ENCODE measurements around the gene ATP1A4.

ATP1A4 gene

DNA sequence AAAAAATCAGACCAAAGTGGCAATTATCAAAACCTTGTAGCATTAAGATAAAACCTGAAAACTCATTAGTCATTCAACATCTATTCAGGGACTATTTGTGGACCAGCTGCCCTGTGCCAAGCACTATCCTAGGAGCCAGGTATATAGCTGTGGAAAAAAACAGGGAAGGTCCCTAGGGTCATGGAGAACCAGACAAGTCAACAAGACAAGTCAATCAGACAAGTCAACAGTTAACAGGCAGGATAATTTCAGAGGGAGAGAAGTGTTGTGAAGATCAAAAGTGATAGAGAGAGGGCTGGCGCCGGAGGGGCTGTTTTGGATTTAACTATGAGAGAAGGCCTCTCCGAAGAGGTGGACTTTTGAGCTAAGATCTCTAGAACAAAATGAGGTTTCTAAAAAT is 3.3 kb upstream of the ATP1A4 start:
- DNase-seq = no peak

DNA sequence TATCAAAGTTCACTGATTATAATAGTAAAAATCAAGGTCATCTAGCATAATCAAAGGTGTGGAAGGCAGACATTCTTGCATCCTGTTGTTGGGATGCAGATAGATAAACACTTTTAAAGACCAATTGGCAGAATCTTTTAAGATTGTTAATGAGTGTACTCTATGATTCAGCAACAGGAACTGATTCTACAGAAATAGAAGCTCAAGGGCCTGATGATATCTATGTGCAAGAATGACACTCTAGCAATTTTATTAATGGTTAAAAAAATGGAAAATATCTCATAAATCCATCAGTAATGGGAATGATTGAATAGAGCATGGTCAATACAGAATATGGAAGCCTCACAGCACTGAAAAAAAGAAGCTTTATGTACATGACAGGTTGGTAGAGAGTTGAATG is 2.2 kb upstream of the ATP1A4 start:
- DNase-seq = no peak

DNA sequence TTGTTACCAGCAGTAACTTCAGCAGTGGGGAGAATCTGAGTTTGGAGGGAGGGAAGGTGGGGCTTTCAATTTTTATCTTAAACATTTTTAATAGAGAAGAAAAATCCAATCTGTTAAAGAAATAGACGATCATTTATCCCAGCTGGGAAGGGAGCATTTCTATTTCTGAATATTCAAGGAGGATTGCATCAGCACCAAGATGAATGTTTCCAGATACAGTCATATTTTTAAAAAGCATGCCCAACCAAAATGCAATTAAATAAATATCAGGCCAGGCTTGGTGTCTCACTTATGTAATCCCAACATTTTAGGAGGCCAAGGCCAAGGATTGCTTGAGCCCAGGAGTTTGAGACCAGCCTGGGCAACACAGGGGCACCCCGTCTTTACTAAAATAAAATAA is 1.7 kb upstream of the ATP1A4 start:
- no peak for DNase-seq

DNA sequence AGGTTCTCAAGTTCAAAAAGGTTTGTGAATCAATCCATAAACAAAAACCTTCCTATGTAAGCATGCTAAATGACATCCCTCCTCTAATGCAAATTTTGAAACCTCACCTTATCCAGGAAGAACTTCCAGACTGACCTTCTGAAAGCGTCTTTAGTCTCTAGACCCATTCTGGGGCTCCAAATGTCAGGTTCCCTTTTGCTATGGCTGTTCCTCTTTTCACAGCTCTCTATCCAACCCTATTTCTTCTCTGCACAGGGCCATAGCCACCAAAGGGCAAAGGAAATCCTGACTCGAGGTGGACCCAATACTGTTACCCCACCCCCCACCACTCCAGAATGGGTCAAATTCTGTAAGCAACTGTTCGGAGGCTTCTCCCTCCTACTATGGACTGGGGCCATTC is 3.4 kb downstream of the ATP1A4 start:
- no peak for DNase-seq

DNA sequence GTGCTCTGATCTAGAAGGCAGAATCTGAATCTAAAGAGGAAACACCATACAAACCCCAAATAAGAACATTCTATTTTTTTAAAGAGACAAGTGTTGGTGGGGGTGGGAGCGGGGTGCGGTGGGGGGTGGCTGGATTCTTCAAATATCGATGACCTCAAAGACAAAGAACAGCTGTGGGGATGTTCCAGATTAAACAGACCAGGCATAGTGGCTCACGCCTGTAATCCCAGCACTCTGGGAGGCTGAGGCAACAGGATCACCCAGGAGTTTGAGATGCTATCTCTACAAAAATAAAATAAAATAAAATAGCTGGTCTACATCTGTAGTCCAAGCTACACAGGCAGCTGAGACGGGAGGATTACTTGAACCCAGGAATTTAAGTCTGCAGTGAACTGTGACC is 5.0 kb downstream of the ATP1A4 start:
- DNase-seq = no peak

DNA sequence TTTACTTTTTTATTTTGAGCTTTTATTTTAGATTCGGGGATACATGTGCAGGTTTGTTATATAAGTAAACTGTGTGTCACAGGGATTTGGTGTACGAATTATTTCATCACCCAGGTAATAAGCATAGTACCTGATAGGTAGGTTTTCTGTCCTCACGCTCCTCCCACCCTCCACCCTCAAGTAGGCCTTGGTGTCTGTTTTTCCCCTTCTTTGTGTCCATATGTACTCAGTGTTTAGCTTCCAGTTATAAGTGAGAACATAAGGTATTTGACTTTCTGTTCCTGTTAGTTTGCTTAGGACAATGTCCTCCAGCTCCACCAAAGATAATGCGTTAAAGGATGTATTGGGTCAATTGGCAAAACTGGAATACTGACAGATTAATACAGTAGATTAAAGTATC is 5.8 kb downstream of the ATP1A4 start:
- DNase-seq = no peak

DNA sequence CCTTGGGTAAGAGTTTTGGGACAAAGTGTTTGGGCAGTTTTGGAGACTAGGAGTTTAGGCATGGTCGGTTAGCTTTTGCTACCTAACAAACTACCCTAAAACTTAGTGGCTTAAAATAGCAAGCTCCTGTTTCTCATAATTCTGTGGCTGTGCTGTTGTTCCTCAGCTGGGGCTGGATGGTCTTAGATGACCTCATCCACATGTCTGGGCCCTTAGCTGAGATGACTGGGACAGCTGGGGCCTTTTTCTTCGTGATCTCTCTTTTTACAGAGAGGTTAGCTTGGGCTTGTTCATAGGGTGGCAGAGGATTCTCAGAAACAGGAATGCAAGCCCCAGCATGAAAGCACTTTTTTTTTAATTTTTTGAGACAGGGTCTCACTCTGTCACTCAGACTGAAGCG is 6.6 kb downstream of the ATP1A4 start:
- no peak for DNase-seq

DNA sequence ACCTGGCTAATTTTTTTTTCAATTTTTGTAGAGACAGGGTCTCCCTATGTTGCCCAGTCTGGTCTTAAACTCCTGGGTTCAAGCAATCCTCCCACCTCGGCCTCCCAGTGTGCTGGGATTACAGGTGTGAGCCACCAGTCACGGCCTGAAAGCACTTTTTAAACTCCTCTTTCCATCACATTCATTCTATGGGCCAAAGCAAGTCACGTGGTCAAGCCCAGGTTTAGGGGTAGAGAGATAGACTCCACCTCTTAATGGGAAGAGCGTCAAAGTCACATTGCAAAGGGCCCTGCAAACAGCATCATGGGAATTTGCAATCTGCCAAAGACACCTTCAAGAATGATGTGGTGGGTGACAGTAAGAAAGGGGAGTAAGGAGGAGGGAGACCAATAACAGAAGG is 7.1 kb downstream of the ATP1A4 start:
- DNase-seq = no peak

DNA sequence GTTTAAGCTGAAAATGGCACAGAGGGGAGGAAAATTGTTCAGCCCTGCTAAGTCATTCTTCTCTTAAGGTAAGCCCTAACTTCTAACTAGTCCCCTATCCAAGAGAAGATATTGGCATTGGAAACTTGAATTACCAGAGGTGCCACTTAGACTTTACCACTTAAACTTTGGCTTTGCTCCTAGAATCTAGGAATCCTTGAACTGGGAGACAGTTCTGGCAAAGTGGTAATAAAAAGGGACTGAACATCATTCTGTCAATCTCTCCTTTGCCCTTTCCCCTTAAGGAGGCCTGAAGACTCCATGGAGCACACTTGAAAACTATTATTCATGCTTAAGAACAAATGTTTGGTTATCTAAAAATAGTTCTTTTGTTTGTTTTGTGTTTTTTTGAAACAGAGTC is 8.4 kb downstream of the ATP1A4 start:
- no peak for DNase-seq

DNA sequence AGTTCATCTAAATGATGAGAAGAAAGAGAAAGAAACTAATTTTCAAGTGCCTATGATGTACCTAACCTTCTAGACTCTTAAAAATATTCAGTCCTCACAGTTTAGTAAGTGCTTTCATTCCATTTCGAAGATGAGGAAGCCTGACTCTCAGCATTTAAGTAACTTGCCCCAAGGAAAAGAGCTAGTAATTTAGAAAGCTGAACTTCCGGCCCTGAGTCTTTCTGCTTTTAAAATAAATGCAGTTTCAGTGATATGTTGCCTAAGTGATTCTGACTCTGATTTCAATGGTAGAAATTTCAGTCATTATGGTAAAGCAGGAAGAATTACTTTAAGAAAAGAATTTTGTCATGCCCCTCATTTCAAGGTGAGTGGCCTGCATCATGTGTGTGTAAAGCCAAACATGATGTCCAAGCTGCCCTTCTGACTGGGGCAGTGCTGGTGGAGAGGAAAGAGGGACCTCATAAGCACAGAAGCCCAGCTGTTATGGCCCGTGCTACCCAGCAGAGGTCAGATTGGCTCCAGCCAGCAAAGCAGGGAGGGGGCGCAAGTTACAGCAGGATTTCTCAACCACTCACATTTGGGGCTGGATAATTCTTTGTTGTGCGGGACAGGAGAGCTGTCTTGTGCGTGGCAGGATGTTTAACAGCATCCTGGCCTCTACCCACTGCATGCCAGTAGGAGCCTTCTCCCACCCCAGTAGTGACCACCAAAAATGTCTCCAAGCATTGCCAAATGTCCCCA is 10.7 kb downstream of the ATP1A4 start:
- DNase-seq = no peak

DNA sequence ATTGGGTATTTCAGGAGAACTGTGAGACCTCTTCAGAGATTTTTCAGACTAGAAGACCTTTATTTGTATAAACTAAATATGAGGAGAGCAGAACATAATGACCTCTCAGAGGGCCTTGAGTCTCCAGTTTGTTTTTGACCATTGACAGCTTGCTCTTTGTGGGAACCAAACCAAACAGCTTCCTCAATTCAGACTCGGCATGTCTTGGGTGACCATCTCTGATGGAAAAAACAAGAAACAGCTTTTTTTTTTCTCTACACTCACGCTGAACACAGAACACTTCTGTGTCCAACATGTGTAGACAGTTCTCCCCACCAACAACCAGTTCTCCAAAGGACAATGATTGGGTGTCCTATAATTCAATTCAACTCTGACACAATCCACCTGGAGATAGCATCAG is 11.5 kb downstream of the ATP1A4 start:
- no peak for DNase-seq

DNA sequence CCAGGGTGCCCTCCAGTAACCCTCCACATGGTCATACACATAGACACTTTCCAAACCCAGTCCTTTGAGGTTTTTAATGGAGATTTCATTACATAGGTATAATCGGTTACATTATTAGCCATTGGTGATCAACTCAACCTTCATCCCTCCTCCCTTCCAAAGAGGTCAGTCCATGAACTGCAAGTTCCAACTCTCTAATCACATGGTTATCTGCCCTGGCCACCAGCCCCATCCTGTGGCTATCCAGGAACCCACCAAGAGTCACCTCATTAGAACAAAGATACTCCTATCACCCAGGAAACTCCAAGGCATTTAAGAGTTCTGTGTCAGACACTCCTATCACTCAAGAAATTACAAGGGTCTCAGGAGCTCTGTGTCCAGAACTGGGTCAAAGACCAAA is 12.2 kb downstream of the ATP1A4 start:
- no peak for DNase-seq

DNA sequence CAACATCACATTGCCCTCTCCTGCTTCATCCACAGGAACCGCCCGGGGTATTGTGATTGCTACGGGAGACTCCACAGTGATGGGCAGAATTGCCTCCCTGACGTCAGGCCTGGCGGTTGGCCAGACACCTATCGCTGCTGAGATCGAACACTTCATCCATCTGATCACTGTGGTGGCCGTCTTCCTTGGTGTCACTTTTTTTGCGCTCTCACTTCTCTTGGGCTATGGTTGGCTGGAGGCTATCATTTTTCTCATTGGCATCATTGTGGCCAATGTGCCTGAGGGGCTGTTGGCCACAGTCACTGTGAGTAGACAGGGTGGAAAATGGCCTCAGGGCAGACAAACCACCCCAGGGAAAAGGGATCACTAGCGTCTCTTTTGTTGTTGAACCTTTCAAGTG is 12.7 kb downstream of the ATP1A4 start:
- DNase-seq = no peak

DNA sequence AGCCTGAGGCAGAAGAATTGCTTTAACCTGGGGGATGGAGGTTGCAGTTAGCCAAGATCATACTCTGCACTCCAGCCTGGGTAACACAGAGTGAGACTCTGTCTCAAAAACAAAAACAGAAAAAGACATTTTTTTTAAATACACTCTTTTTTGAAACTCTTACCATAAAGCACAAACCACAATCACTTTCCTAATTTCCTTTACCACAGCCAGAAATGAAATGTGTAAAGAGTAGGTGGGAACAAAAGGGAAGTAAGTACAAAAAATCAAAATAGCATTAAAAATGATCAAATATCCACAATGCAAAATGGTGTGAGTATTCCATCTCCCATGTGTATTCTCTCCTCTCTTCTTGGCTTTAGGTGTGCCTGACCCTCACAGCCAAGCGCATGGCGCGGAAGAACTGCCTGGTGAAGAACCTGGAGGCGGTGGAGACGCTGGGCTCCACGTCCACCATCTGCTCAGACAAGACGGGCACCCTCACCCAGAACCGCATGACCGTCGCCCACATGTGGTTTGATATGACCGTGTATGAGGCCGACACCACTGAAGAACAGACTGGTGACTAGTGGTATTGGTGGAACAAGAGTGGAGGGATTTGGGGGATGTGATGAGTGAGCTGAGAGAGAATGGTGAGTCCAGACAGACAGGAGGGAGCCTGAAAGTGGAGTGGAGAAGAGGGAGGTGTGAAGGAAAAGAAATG is 14.9 kb downstream of the ATP1A4 start:
- no peak for DNase-seq

DNA sequence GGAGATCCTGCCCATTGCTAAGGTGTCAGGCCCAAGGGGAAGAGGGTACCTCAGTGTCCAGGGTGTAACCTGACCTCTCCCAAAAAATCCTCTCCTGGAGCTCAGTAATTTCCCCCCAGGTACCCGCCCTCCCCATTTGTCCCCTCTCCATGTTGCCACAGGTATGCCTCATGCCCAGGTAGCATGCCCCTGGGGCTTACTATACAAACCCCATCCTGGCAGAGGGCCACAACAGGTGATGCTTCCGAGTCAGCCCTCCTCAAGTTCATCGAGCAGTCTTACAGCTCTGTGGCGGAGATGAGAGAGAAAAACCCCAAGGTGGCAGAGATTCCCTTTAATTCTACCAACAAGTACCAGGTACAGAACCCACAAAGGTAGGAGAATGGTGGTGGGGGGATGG is 15.7 kb downstream of the ATP1A4 start:
- DNase-seq = no peak

DNA sequence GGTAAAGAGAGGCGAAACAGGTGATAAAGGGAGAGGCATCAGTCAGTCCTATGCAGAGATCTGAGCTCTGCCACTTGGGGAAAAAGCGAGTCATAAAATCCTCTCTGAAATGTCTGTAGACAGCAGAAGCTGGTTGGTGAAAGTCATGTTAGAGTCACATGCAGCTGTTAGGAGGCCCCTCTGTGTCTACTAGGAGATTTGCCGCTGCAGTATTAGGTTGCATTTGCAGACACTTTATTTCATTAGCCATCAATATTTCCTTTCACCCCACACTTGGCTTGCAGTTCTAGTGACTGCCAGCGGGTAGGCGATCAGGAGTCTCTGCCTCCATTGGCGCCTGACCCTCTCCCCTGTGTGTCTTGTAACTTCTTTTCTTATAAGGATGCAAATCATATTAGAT is 16.2 kb downstream of the ATP1A4 start:
- no peak for DNase-seq

DNA sequence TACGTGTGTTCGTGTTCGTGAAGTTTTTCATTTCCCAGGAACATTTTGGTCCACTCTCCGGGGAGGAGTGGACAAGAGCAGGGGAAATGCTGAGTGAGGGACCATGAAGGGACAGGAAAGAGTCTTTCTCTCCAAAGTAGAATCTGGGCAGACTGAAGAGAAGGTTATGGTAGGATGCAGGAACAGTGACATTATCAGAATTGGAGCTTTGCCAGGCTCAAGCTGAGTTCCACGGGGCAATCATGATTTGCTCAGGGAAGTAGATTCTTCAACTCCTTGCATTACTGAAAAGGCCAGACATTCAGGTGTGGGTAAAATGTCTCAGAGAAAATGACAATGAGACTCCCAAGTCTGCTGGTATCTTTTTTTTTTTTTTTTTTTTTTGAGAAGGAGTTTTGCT is 16.6 kb downstream of the ATP1A4 start:
- DNase-seq = no peak

DNA sequence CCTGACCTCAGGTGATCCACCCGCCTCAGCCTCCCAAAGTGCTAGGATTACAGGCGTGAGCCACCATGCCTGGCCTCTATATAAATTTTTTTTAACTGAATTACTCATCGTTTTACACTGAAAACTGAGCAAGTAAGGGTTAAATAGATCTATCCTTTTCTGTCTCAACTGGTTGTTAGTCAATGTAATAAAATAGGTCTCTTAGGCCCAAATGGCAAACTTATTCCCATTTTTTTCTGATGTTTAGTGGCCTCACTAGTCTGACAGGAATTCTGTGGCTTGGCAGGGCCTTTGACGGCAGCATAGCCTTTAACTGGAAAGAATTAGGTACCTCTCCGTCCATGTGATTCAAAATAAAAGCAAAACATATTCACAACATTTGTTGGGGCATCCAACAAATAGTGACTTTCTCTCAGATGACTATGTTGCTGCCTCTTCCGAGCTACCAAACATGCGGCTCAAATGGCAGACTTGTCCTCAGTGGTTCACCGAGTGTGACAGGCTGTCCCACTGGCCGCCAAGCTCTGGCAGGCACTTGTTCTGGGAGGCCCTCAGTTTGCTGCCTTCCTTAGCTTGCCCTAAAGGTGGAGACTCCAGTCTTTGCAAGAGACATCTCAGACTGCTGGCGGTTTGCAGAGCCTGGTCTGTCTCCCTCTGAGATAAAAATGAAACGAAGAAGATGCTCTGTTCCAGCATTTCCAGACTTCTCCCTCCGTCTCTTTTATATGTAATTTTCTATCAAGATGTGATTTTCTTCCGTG is 17.4 kb downstream of the ATP1A4 start:
- DNase-seq = no peak

DNA sequence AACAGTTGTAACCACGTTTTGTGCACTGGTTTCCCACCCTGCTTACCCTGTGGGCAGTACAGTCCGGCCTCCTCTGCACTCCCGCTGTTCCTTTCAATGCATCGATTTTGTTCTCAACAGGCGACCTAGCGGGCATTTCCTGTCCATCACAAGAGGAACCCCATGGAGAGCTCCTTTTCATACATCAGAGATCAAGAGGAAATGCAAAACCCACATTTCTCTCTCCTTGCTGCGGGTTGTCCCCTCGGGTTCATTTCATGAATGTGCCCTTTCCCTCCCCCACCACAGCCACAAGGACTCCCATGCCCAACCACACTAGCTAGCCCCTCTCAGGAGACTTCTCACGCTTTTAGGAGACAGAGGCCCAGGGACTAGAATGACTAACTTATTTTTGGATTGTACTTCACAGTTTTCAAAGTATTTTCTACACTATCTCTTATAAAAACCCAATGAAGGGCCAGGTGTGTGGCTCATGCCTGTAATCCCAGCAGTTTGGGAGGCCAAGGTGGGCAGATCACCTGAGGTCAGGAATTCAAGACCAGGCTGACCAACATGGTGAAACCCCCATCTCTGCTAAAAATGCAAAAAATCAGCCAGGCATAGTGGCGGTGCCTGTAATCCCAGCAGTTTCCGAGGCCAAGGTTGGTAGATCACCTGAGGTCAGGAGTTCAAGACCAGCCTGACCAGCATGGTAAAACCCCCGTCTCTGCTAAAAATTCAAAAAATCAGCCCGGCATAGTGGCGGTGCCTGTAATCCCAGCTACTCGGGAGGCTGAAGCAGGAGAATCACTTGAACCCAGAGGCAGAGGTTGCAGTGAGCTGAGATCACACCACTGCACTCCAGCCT is 18.4 kb downstream of the ATP1A4 start:
- no peak for DNase-seq

DNA sequence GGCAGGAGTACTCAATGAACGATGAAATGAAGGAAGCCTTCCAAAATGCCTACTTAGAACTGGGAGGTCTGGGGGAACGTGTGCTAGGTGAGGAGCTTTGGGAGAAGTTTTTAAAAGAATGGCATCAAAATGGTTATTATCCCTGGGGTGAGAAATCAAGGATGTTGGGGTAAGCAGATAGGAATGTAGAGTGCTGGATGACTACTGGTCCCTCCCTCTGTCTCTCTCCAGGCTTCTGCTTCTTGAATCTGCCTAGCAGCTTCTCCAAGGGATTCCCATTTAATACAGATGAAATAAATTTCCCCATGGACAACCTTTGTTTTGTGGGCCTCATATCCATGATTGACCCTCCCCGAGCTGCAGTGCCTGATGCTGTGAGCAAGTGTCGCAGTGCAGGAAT is 20.0 kb downstream of the ATP1A4 start:
- no peak for DNase-seq

DNA sequence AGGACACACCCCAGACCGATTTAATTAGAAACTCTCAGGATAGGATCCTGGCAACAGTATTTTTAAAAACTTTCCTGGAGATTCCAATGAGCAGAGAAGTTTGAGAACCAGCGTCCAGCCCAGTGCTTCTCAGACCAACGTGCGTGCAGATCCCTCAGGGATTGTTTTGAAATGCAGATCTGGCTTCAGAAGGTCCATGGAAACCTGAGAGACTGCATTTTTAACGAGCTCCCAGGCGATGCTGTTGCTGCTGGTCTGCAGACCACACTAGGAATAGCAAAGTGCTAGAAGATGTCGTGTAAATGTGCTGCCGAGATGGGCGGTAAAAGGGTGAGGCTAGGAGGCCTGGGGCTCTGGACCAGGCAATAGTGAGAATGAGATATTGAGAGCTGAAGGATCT is 20.6 kb downstream of the ATP1A4 start:
- DNase-seq = no peak

DNA sequence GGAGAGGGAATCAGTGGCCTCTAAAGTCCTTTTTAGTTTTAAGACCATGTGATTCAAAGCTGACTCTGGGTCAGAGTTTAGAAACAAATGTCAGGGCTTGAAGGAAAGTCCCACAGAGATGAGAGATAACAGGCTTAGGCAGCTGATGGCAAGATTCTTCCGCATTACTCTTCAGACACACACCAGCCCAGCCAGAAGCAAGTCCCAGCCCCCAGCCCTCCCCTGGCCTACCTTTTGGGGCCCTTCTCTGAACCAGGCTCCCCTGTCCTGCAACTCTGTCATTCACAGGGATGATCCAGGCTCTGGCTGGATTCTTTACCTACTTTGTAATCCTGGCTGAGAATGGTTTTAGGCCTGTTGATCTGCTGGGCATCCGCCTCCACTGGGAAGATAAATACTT is 25.8 kb downstream of the ATP1A4 start:
- DNase-seq = no peak

DNA sequence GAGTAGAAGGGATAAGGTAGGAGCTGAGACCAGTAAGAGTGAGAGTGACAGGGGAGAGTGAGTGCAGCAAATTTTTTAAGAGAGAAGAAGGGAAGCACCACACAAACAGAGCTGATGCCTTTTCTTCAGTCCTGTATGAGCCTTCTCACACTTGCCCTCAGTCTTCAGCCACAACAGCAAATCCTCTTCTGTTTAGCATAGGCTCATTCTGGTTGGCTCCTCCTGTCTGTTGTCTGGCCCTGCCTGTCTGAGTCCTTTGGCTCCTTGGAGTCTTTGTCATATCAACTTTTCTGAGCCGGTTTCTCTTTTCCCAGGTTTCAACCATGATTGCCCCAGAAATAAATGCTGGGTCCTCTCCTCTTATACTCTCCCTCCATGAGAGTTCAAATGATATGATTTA is 26.3 kb downstream of the ATP1A4 start:
- no peak for DNase-seq

All from activated CD4-positive, alpha-beta T cell treated with anti-CD3 and anti-CD28 coated beads, Interleukin-2, amount 50 U/mL, for 4 hours (primary cell).